ES-I3 (cell line): ENCODE results near the gene PTPA.

Source experiments
- H3K36me3 ChIP-seq: 2 replicates; pipeline ENCODE4 v1.6.1; 2013; ENCODE audit warnings: mild to moderate bottlenecking, low read length, control low read depth, moderate library complexity; ENCODE audit not compliant: insufficient read depth
- H3K4me1 ChIP-seq: 2 replicates; pipeline ENCODE4 v1.6.1; 2013; ENCODE audit warnings: mild to moderate bottlenecking, control low read depth, low read length; ENCODE audit not compliant: insufficient read depth
- H3K9ac ChIP-seq: 2 replicates; pipeline ENCODE4 v1.6.1; 2013; ENCODE audit warnings: low read depth, mild to moderate bottlenecking, low read length, moderate library complexity
- H3K9me3 ChIP-seq: 2 replicates; pipeline ENCODE4 v1.6.1; 2013; ENCODE audit warnings: mild to moderate bottlenecking, low read length, moderate library complexity; ENCODE audit not compliant: control insufficient read depth, insufficient read depth

The PTPA gene

DNA sequence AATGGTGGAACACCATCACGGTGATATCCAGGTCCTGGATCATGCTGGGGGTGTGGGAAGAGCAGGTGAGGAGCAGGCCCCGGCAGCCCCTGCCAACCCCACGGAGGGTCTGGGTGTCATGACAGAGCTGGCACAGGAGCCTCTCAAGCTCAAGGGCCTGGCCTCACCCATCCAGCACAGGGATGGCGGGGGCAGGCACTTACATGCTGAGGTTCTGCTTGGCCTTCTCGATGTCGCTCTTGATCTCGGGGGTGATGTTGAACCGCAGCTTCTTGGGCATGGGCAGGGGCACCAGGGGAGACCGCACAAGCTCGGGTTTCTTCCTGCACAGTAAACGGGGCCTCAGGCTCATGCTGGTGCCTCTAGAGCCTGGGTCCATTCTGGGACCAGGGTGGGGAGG lies 12.9 kb upstream of the PTPA start:
- Histone ChIP-seq H3K4me1 (no peaks in the 10 kb centered on the region), H3K9ac (no peak overlapping the region), H3K9me3 (no peaks in the 10 kb centered on the region), H3K36me3 (no peaks in the 10 kb centered on the region)

DNA sequence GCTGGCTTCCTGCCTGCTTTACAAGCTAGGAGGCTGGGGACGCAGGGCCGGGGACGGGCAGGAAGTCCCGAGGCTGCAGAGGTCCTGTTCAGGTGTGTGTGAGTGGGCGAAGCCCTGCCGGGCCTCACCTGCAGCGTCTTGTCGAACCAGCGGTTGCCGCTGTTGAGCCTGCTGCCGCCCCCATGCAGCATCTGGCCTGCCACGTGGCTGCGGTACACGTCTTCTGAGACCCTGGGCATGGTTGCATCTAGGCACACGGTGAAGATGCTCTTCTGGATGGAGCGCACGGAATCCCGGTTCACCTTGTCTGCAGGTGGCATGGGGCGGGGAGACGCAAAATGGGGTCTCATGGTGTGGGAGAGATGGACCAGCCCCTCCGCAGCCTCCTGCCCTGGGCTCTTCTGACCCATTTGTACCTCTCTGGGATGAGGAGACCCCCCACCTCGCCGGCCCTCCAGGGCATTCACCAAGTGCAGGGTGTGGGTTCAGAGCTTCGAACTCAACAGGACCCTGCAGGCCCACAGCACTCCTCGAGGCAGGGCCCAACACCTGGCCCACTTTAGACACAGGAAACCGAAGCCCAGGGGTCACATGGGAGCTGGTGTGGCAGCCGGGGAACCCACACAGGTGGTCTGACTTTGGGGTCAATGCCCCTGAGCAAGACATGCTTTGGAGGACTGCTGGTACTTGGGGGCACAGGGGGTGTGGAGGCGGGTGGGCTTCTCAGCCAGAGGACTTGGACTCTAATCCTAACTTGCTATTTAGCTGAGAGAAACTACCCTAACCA lies 10.6 kb upstream of the PTPA start:
- H3K9me3 ChIP-seq, result no peaks in the 10 kb centered on the region
- no peak overlapping the region for H3K9ac ChIP-seq
- H3K36me3 ChIP-seq, result no peaks in the 10 kb centered on the region
- H3K4me1 ChIP-seq, result no peaks in the 10 kb centered on the region

DNA sequence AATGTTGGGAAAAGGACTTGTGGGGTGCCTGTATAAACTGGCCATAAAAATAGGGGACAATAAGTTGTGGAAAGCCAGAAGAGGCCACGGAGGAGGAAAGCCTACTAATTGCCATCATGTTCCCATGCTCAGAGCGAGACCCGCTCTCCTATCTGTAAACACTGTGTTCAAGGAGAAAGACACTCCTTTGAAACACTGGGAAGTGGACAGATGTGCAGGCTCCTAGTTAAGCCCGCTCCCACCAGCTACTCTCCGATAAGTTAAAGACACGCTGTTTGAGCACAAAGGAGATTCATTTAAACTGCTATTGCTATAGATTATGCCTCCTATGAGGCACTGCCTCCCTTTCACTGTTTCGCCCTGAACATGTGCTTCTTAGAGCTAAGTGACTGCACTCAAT lies 9.9 kb upstream of the PTPA start:
- Histone ChIP-seq H3K4me1 (no peaks in the 10 kb centered on the region), H3K9me3 (no peaks in the 10 kb centered on the region), H3K36me3 (no peaks in the 10 kb centered on the region), H3K9ac (no peak overlapping the region)

DNA sequence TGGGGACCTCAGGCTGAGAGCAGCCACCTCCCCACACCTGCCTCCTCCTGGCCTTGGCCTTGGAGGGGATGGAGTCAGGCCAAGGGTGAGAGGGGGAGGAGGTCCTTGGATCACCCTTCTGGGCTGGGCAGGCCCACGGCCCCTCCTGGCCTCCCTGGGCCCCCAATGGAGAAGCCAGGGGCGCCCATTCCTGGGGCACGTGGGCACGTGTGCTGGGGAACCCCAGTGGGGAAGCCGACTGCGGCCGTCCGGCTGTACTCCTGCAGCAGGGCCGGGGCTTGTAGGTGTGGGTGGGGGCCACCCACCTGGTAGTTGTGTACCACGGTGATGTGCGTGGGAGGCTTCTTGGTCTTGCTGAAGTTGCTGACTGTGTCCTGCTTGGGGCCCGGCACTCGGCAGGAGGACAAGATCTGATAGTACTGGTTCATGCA lies 9.1 kb upstream of the PTPA start:
- Histone ChIP-seq H3K36me3 (no peaks in the 10 kb centered on the region), H3K4me1 (no peaks in the 10 kb centered on the region), H3K9ac (no peak overlapping the region), H3K9me3 (no peaks in the 10 kb centered on the region)

DNA sequence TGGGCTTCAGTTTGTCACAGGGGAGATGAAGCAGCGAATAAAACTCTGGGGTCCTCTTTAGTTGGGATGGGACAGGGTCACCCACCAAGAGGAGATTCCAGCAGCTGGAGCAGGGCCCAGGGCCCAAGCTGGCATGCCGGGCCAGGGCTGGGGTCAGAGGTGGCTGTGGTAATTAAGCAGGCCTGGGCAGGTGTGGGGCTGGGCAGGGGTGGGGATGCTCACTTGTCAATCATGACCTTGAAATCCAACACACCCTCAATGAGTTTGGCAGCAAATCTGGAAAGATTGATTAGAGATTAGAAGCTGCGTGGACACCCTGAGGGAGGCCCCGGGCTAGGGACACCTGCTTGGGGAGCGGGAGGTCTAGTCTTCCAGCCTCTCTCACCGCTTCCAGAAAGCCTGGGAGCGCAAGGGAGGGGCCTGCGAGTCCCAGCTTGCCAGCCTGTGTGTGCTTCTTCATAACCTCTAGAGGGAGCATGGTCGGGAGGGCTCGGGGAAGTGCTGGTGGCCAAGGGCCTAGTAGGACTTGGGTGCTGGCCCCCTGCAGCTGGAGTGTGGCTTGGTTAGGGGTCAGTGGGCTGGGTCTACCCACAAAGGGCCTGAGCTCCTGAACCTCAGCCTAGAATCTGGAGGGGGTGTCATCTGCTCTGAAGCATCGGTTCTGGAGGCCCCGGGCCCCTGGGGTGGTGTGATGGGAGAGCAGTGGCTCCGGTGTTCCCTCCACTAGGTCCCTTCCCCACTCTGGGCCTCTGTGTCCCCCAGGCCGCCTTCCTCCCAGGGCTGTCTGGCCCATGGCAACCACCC lies 8.2 kb upstream of the PTPA start:
- H3K4me1 ChIP-seq, result no peaks in the 10 kb centered on the region
- no peaks in the 10 kb centered on the region for H3K36me3 ChIP-seq
- H3K9ac ChIP-seq, result no peak overlapping the region
- no peaks in the 10 kb centered on the region for H3K9me3 ChIP-seq

DNA sequence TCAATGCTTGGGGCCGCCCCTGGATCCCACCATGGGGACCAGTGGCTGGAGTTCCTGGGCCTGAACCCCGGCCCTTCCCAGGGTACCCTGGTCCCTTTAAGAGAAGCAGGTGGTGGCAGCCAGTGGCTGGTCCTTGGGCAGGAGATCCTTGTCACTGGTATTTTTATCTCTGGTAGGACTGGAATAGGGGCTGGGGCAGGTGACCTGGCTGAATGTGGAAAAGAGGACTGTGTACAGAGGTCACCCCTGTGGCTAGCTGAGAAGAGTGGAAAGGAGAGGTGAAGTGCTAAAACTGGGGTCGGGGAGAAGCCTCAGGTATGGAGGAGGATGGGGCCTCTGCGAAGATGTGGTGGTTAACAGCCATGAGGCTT lies 7.6 kb upstream of the PTPA start:
- no peaks in the 10 kb centered on the region for H3K9me3 ChIP-seq
- H3K4me1 ChIP-seq, result no peaks in the 10 kb centered on the region
- no peak overlapping the region for H3K9ac ChIP-seq
- H3K36me3 ChIP-seq, result no peaks in the 10 kb centered on the region

DNA sequence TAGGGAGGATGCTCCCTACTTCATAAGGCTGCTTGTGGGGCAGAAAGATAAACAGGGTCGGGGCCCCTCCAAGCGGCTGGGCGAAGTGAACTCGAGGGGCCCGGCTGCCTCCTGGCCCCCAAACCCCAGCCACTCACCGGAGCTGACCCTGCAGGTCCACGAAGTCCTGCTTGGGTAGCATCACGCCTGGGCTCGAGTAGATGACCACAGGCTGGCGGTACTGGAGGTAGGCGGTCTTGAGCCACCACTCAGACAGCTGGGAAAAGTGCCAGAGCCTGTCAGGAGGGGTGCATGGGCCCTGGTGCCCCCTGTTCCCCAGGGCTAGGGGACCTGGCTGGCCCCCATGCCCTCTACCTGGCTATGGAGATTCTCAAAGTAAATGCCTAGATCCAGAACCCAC lies 7.2 kb upstream of the PTPA start:
- H3K36me3 ChIP-seq, result no peaks in the 10 kb centered on the region
- no peak overlapping the region for H3K9ac ChIP-seq
- no peaks in the 10 kb centered on the region for H3K9me3 ChIP-seq
- H3K4me1 ChIP-seq, result no peaks in the 10 kb centered on the region

DNA sequence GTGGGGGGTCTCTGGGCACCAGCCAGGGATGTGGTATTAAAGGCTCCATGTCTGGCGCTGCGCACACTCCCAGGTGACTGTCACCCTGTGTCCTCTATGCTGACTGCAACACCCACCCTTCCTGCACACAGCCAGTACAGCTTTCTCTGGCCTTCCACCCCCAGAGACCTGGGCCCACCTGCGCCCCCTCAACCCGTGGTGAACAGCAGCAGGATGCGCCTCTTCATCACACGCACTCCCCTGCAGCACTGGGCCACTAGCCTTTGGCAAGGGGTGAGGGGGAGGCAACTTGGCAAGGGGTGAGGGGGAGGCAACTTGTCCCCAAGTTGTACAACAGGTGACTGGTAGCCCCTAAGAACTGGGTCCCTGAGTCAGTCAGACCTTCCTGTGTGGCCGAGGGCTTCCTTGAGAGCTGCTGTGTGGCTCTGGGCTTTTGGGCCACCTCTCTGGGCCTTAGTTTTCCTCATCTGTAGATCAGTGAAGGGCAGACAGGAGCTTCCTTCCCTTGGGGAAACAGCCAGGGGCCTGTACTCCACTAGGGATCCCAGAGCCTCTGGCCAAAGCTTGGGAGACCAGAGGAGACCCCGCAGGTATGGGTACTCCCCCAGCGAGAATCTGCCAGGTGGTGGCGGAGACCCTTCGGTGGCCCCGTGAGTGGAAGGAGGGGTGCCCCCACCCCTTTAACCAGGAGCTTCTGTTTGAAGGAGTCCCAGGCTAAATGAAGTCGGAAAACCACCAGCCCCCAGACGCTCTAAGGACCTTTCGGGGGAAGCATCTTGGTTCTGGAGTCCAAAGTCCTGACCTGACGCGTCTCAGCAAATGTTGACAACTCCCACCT lies 5.1 kb upstream of the PTPA start:
- Histone ChIP-seq H3K9ac (no peak overlapping the region), H3K9me3 (no peaks in the 10 kb centered on the region), H3K36me3 (no peaks in the 10 kb centered on the region), H3K4me1 (no peaks in the 10 kb centered on the region)

DNA sequence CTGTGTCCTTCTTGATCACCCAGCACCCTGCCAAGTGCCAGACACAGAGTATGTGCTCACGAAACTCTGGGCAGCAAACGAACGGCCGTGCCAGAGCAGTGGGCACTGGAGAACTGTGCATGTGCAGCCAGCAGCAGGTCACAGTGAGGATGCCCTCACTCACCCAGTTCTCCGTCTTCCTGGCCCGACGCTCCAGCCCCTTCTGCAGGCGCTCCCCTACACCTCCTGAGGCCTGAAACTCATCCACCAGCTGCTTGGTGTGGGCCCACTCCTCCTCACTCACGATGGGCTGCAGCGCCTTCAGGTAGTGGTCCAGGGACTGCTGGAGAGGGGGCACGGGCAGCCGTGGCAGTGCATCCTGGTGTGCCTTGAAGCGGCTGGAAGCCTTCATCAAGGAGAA lies 3.6 kb upstream of the PTPA start:
- Histone ChIP-seq H3K36me3 (no peaks in the 10 kb centered on the region), H3K9me3 (no peaks in the 10 kb centered on the region), H3K4me1 (no peaks in the 10 kb centered on the region), H3K9ac (no peak overlapping the region)

DNA sequence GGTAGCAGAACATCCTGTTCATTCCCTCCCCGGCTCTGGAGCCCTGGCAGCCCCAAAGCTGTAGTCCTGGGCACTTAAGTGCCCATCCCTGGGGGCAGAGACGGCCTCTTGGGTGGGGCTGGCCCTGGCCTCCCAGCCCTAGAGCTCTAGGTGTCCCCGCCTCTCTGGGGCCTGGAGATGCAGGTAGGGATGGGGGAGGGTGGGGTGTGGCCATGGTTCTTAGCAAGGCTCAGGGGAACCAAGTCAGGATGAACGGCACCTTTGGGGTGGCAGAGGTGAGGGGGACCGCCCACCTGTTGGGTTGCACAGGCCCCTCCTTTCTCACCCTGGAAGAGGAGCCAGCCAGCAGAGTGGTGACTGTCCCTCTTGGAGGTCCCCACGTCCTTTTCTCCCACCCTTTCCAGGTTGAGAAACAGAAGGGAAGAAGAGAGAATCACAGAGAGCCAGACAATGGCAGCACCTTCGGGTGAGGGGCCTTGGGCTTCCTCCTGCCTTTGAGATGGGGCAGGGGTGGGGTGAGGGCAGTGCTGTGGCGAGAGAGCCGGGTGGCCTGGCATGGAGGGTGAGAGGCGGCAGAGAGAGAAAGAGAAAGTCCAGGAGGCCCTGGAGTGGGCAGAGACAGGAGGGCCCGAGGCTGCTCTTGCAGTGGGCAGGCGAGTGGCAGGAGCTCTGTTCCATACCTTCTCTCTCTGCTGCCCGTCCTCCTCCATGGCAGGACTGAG lies 3.0 kb upstream of the PTPA start:
- Histone ChIP-seq H3K9ac (no peak overlapping the region), H3K4me1 (no peaks in the 10 kb centered on the region), H3K9me3 (no peaks in the 10 kb centered on the region), H3K36me3 (no peaks in the 10 kb centered on the region)

DNA sequence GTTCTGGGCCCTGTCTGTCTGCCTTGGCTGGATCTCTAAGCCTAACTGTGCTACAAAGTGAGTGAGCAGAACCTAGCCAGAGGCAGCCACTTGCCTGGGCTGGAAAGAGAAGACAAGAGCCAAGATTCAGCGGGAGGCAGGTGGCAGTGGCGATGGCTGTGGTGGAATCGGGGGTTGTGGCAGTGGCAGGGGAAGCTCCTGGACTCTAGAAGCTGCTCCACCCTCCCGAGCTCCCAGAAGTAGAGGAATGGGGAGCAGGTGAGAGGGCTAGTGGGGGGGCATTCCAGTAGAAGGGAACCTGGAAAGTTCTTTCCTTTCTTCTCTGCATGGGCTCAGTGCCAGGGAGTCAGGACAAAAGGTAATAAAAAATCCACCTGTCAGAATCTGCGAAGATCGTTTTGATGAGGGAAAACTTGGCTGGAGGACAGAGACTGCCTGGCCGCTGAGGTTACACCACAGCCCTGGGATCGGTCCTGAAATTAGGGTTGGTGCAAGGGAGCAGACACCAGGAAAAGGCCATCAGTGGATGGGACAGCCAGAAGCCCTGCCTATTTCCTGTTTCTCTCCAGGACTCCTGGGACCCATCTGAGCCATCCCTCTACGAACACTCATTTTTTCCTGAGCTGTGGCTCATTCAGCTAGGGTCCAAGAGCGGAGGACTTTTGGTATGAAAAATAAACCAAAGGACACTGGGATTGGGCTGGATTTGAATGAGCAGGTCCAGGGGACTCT lies 2.2 kb upstream of the PTPA start:
- H3K36me3 ChIP-seq, result no peaks in the 10 kb centered on the region
- no peak overlapping the region for H3K9ac ChIP-seq
- H3K4me1 ChIP-seq, result no peaks in the 10 kb centered on the region
- no peaks in the 10 kb centered on the region for H3K9me3 ChIP-seq

DNA sequence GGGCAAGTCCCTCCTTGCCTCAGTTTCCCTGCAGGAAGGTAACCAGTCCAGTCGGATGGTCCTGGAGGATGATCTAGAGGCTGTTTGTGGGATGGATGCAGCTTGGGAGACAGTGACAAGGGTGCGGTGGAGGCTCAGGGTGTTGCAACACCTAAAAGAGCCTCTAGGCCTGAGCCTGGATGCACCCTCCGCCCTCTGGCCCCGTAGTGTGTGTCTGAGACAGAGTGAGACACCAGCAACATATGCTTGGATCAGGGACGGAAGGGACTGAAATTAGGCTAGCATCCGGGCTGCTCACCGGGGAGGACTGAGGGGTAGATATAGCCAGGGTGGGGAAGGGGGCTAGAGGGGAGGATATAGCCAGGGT lies 1.7 kb upstream of the PTPA start:
- Histone ChIP-seq H3K4me1 (no peaks in the 10 kb centered on the region), H3K9ac (no peak overlapping the region), H3K9me3 (no peaks in the 10 kb centered on the region), H3K36me3 (no peaks in the 10 kb centered on the region)

DNA sequence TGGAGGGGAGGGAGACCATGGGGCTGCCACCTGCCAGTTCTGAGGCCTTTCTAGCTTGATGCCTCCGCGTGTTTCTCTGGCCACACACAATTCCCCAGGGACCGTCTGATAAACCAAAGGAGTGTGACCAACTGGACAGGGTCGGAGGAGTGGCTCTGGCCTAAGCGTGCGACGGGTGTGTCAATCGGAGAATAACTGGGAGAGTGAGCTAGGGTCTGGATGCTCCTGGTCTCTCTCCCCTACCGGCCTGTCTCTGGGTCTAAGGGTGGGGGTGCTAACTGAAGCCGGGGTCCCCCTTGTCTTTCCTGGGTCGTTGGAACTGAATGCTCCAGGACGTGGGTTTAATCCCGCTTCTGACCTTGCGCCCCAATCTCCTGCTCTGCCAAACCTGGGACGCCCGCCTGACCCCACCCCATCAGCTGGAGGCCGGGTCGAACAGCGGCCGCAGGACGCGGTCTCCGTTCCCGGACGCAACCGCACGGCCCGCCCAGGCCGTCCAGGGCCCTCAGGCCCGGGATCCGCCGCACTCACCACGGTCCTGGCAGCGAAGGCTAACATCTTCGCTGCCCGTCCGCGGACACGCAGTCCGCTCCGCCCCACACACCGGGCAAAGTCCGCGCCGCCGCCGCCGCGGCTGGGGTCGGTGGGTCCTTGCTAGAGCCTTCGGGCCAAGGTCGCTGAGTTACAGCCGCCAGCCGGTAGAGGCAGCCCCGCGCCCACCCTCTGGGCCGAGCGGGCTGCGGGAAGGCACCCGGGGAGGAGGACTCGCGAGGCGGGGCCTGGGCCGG lies 1.1 kb upstream of the PTPA start:
- H3K4me1 ChIP-seq, result no peaks in the 10 kb centered on the region
- H3K9me3 ChIP-seq, result no peaks in the 10 kb centered on the region
- H3K36me3 ChIP-seq, result no peaks in the 10 kb centered on the region
- peak overlapping the region; percentile 81 for H3K9ac ChIP-seq
